Mucosa of stomach (tissue), 1 donor: ENCODE measurements around the gene GPR142.

ENCODE experiments used
- H3K27me3 ChIP-seq: one replicate; pipeline ENCODE4 v1.7.0; 2013; ENCODE audit warnings: mild to moderate bottlenecking, low read length; ENCODE audit not compliant: control insufficient read depth, insufficient read depth
- H3K36me3 ChIP-seq: one replicate; pipeline ENCODE4 v1.7.0; 2013; ENCODE audit warnings: low read length; ENCODE audit not compliant: control insufficient read depth, insufficient read depth
- H3K4me1 ChIP-seq: one replicate; pipeline ENCODE4 v1.7.0; 2013; ENCODE audit warnings: mild to moderate bottlenecking, low read length; ENCODE audit not compliant: control insufficient read depth, insufficient read depth
- H3K4me3 ChIP-seq: one replicate; pipeline ENCODE4 v1.7.0; 2013; ENCODE audit warnings: low read length
- H3K9ac ChIP-seq: one replicate; pipeline ENCODE4 v1.7.0; 2013; ENCODE audit warnings: mild to moderate bottlenecking, low read length, moderate library complexity
- H3K9me3 ChIP-seq: one replicate; pipeline ENCODE4 v1.7.0; 2013; ENCODE audit warnings: mild to moderate bottlenecking, low read length, moderate library complexity; ENCODE audit not compliant: control insufficient read depth
- donor health status: Pancreatic carcinoma.

Gene GPR142

DNA sequence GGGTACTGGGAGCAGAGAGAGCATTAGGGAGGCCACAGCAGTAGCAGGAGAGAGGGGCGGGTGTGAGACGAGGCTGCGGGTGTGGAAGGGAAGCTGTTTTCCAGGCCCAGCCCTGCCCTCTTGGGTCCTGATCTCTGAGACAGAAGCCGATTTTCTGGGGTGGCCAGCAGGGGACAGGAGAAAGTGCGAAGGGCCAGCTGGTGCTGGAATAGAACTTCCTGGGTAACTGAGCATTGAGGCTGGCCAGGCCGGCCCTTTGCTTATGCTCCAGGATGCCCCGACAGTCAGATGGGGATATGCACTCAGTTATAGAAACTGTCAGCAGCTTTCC, 6.4 kb upstream of the GPR142 start:
- Histone ChIP-seq H3K36me3 (no peaks in the 10 kb centered on the region), H3K9ac (no peak overlapping the region), H3K9me3 (no peaks in the 10 kb centered on the region), H3K27me3 (peaks cover 69% of the 10 kb centered on the region), H3K4me3 (no peak overlapping the region), H3K4me1 (peaks cover 8% of the 10 kb centered on the region)

DNA sequence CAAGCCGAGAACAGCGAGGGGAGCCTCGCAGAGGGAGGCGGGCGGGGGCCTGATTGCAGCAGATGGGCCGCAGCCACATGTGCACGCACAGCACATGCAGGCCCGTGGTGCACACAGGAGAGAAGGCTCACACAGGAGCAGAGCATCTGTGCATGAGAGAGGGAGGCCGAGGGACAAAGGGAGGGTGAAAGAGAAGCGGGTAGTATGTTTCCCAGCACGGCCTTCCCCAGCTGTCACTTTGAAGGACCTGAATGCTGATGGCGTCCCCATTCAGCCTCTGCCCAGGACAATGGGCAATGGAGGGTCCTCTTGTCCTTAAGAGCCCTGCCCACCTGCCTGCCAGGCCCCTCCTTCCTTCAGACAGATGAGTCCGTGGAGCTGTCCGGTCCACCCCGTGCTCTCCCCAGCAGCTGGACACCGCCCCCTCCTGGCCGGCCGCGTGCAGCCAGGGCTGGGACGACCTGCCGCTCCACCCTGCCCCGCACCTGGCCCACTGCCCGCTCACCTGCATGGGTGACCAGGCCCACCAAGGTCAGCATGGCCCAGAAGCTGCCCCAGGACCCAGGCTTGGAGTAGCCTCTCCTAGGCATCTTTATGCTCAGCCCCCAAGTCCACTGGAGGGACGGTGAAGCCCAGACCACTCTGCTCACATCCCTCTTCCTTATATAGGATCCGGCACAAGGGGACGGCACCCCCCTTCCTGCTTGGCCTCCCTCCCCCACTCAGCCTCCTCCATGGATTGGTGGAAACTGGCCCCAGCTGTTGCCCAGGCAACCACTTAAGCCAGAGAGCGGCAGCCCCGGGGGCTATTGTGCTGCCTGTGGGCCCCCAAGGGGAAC, 5.9 kb upstream of the GPR142 start, which contains the start of gene BTBD17:
Gene BTBD17 (minus strand): TSS at position 639 of the 839 bp plus-strand sequence. CDS start 49 bp downstream, at position 590.
- peaks cover 6% of the 10 kb centered on the region for H3K4me1 ChIP-seq
- H3K4me3 ChIP-seq, result no peak within 1 kb of the TSS
- no peaks in the 10 kb centered on the region for H3K9me3 ChIP-seq
- H3K27me3 ChIP-seq, result peaks cover 63% of the 10 kb centered on the region
- no peak within 1 kb of the TSS for H3K9ac ChIP-seq
- H3K36me3 ChIP-seq, result no peaks in the 10 kb centered on the region

DNA sequence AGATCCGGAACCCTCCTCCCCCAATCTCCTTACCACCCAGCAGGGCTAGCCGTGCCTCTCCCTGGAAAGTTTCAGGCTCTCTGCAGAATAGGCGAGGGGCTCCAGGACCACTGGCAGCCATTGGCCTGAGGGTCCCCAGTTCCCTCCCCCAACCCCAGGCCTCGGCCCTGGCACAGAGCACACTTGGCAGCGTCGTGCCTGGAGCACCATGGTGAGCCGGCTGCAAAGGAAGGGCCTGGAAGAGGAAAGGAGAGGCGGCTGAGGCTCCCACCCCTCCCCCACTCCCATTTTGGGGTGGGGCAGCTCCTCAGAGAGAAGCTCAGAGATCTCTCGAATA, 5.3 kb upstream of the GPR142 start:
- Histone ChIP-seq H3K4me1 (peaks cover 3% of the 10 kb centered on the region), H3K4me3 (no peak overlapping the region), H3K27me3 (peaks cover 57% of the 10 kb centered on the region), H3K36me3 (no peaks in the 10 kb centered on the region), H3K9ac (no peak overlapping the region), H3K9me3 (no peaks in the 10 kb centered on the region)

DNA sequence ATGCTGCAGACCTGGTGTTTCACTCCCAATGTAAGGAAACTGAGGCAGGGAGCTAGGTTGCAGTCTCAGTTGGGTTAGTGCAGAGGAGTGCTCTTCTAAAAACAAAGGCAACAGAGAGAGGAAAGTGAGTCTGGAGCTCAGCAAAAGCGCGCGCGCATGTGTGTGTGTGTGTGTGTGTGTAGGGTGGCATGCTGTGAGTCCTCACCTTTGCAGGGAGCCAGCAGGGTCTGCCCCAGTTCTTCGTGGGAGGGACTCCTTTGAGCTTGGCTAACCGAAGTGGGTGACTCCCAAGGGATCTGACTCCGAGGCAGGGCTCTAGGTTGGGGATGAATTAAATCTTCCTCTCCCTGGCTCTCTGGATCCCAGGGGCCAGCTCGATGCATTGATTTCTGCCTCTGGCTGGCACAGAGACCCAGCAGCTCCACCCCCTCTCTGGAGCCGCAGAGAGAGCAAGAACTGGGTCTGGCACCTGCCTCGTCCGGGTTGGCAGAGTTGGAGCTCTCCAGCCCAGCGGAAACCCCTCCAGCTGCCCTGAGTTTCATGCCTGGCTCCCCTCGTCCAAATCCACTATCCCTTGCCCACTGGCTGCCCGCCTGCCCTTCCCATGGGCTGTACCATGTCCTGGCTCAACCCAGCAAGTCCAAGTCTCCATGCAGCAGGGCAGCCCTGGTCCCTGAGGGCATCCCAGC, 4.4 kb upstream of the GPR142 start:
- H3K36me3 ChIP-seq, result no peaks in the 10 kb centered on the region
- no peaks in the 10 kb centered on the region for H3K9me3 ChIP-seq
- no peak overlapping the region for H3K9ac ChIP-seq
- no peak overlapping the region for H3K4me3 ChIP-seq
- peaks cover 52% of the 10 kb centered on the region for H3K27me3 ChIP-seq
- H3K4me1 ChIP-seq, result peaks cover under 1% of the 10 kb centered on the region

DNA sequence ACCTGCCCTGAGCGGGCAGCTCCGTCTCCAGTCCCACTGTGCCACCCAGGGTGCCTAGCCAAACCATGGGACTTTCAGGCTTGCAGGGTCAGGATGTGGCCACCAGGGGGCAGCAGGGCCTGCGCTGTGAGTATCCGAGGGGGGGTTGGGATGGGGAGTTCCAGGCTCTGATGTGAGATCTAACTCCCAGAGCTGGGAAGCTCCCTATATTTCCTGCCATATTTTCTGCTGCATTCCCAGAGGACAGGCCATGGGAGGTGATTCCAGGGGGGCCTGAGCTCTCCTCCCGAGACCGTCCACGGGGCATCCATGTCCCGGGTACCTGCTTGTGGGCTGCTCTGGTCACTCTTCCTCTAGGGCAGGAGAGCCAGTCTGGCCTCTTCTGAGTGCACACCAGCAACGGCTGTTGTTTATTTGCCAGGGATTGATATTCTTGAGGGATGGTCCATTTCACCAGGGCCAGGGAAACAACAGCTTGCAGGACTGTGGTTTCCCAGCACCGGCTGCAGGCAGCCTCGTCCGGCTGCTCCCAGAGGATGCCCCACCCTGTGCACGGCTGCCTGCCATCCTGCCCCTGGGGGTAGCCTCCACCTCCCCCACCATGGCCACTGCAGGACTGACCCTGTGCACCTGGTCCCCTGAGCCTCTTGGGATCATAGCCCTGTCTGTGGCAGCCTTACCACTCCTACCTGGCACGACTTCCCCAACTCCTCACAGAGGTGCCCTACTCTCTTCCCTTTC, 1.2 kb downstream of the GPR142 start:
- peaks cover 13% of the 10 kb centered on the region for H3K27me3 ChIP-seq
- peak overlapping the region; percentile 20 for H3K9ac ChIP-seq
- no peaks in the 10 kb centered on the region for H3K36me3 ChIP-seq

DNA sequence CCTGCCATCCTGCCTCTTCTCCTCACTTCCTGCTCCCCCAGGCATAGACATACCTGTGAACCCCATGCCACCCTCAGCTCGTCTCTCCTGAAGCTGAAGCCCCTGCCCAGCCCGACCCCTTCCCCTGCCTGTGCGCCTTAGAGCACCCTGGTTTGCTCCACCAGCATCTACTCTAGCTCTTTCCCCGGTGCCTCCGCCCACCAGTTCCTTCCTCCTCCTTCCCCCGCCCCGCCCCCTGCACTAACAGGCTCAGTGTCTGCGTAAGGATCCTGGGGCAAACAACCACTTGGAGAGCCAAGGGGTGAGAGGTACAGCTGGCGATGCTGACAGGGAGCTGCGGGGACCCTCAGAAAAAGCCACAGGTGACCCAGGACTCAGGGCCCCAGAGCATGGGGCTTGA, 1.9 kb downstream of the GPR142 start:
- peak overlapping the region; percentile 38 for H3K9ac ChIP-seq
- H3K4me3 ChIP-seq, result no peak overlapping the region
- no peaks in the 10 kb centered on the region for H3K9me3 ChIP-seq
- no peaks in the 10 kb centered on the region for H3K36me3 ChIP-seq
- peaks cover 11% of the 10 kb centered on the region for H3K27me3 ChIP-seq
- peaks cover 36% of the 10 kb centered on the region for H3K4me1 ChIP-seq

More for the DNA sequence above, 1.2 kb downstream of the GPR142 start:
- H3K4me3 ChIP-seq, result no peak overlapping the region
- peaks cover 29% of the 10 kb centered on the region for H3K4me1 ChIP-seq
- no peaks in the 10 kb centered on the region for H3K9me3 ChIP-seq

DNA sequence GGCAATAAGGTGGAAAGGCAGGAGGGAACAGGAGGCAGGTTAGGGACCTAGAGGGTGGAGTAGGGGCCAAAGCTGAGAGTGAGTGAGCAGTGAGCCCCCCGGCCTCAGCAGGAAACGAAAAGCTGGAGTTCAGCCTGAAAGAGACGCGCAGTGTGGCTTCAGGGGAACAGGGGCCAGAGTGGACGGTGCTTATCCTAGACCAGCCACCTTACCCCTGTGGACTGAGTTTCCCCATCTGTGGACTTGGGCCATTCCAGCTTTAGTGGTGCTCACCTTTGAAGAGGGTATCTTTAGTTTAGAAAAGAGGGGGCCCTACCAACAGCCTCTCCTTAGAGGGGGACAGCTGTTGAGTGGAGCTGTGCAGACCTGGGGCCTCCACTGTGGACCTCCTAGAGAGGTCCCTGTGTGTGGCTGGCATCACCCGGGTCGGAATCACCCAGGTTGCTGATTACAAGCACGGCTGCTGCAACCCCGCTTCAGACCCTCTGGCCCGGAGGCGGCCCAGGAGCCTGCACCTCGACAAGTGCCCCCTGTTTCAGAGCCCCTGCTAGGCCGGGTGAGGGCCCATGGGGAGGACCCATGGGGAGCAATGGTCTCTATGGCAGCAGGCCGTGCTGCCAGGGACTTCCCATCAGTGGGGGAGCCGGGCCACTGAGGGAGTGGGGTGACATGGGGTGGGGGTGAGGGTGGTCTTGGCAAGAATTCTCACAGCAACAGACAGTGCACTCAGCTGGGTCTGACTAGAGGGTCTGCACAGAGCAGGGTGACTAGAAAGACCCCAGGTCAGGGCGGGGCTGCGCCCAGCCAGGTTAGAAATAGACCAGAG, 2.6 kb downstream of the GPR142 start:
- Histone ChIP-seq H3K9ac (peak overlapping the region; percentile 38), H3K9me3 (no peaks in the 10 kb centered on the region), H3K4me1 (peaks cover 43% of the 10 kb centered on the region), H3K4me3 (no peak overlapping the region), H3K36me3 (no peaks in the 10 kb centered on the region), H3K27me3 (peaks cover 11% of the 10 kb centered on the region)

DNA sequence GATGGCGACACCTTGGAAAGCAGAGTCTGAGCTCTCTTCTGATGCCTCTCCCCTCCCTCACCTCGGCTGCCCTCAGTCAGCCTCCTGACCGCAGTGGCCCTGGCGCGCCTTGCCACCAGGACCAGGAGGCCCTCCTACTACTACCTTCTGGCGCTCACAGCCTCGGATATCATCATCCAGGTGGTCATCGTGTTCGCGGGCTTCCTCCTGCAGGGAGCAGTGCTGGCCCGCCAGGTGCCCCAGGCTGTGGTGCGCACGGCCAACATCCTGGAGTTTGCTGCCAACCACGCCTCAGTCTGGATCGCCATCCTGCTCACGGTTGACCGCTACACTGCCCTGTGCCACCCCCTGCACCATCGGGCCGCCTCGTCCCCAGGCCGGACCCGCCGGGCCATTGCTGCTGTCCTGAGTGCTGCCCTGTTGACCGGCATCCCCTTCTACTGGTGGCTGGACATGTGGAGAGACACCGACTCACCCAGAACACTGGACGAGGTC, 4.4 kb downstream of the GPR142 start:
- peaks cover 45% of the 10 kb centered on the region for H3K4me1 ChIP-seq
- no peaks in the 10 kb centered on the region for H3K9me3 ChIP-seq
- no peak overlapping the region for H3K4me3 ChIP-seq
- H3K27me3 ChIP-seq, result peaks cover 11% of the 10 kb centered on the region
- H3K36me3 ChIP-seq, result no peaks in the 10 kb centered on the region
- no peak overlapping the region for H3K9ac ChIP-seq

DNA sequence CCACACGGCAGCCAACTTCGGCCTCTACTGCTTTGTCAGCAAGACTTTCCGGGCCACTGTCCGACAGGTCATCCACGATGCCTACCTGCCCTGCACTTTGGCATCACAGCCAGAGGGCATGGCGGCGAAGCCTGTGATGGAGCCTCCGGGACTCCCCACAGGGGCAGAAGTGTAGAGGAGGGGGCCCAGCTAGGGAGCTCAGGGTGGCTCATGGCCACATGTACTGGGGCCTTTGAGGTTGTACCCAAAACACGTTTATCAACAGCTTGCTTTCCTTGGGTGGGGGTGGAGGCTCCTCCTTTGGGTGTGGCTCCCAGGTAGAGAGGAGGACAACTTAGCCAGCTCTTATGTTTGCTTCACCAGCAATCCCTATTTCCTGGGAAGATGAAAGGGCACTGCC, 5.1 kb downstream of the GPR142 start:
- H3K4me1 ChIP-seq, result peaks cover 45% of the 10 kb centered on the region
- H3K9me3 ChIP-seq, result no peaks in the 10 kb centered on the region
- no peaks in the 10 kb centered on the region for H3K36me3 ChIP-seq
- H3K4me3 ChIP-seq, result no peak overlapping the region
- no peak overlapping the region for H3K9ac ChIP-seq
- H3K27me3 ChIP-seq, result peaks cover 11% of the 10 kb centered on the region

DNA sequence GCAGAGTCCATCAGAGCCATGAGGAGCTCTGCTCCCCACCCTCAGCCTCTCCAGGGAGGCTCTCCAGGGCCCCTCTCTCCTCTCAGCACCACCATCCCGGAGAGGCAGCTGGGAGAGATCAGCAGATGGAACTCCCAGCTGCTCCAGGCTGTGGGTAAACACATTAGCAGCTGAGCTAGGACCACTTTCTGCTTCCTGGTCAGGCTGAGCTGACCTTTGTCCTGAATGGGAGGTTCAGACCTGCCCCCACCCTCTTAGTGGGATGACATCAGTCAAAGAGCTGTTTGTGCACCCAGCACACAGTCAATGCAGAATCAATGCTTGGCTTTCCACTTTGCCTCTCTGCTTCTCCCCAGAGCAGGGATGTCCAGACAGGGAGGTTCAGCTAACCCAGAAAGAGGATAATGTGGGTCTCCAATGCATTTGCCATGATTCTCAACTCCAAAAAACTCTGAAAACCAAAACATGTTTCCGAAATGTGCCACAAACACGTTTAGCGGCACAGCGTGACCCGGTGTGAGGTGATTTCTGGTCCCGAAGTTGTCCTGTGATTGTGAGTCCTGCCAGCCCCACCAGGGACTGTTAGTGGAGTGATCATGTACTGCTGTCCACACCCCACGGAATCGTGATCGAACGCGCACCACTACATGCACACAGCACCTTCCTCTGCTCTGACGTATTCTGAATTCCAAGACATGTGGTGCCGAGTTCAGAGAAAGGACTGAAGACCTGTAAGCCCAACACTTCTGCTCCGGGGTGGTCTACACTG, 6.7 kb downstream of the GPR142 start:
- no peak overlapping the region for H3K4me3 ChIP-seq
- H3K9me3 ChIP-seq, result no peaks in the 10 kb centered on the region
- H3K27me3 ChIP-seq, result peaks cover 1% of the 10 kb centered on the region
- no peaks in the 10 kb centered on the region for H3K36me3 ChIP-seq
- H3K9ac ChIP-seq, result peak overlapping the region; percentile 45
- H3K4me1 ChIP-seq, result peaks cover 33% of the 10 kb centered on the region

DNA sequence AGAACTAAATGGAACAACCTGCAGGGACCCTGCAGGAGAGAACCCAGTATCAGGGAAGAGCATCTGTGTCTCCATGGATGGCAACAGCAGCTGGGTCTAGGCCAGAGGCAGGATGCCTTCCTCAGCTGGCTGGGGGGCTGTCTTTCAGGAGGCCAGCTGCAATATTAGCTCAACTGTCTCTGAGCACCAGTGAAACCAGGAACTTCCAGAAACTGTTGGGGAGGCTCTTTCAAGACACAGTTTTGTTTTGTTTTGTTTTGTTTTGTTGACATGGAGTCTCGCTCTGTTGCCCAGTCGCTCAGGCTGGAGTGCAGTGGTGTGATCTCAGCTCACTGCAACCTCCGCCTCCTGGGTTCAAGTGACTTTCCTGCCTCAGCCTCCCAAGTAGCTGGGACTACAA, 7.6 kb downstream of the GPR142 start:
- no peaks in the 10 kb centered on the region for H3K9me3 ChIP-seq
- no peaks in the 10 kb centered on the region for H3K27me3 ChIP-seq
- H3K36me3 ChIP-seq, result no peaks in the 10 kb centered on the region
- peaks cover 36% of the 10 kb centered on the region for H3K4me1 ChIP-seq
- H3K4me3 ChIP-seq, result no peak overlapping the region
- no peak overlapping the region for H3K9ac ChIP-seq
